DND-41 (cell line): ENCODE data around the gene ABHD15.

Source experiments
- ATAC-seq: fragments of 200-7000 bp; cut with Tn5 transposase; 3 replicates; pipeline ENCODE4 v1.9.1; 2021; ENCODE audit warnings: low read depth; ENCODE audit not compliant: insufficient read depth
- DNase-seq: peaks from one replicate; pipeline ENCODE4 v3.0.0-alpha.2; 2020
- H2AFZ ChIP-seq: 2 replicates; pipeline ENCODE4 v1.6.0; 2012; ENCODE audit warnings: low read depth, low read length
- H3K27ac ChIP-seq: 2 replicates; pipeline ENCODE4 v1.5.1; 2012; ENCODE audit warnings: low read length, inconsistent platforms
- H3K27me3 ChIP-seq: fragments of 200-600 bp; sonication (generic); 2 replicates; pipeline ENCODE4 v1.6.0; 2012; ENCODE audit warnings: low read length, mild to moderate bottlenecking, inconsistent platforms; ENCODE audit not compliant: insufficient read depth, poor library complexity
- H3K36me3 ChIP-seq: 2 replicates; pipeline ENCODE4 v1.5.1; 2012; ENCODE audit warnings: low read length, inconsistent platforms; ENCODE audit not compliant: insufficient read depth
- H3K4me1 ChIP-seq: 2 replicates; pipeline ENCODE4 v1.5.1; 2012; ENCODE audit warnings: mild to moderate bottlenecking, low read length; ENCODE audit not compliant: insufficient read depth
- H3K4me2 ChIP-seq: 2 replicates; pipeline ENCODE4 v1.6.0; 2012; ENCODE audit warnings: mild to moderate bottlenecking, moderate library complexity, low read length, inconsistent platforms; ENCODE audit not compliant: insufficient read depth
- H3K4me3 ChIP-seq, 2 experiments: fragments of 200-600 bp in 1 of 2; shearing (Covaris generic) in 1 of 2; 2 replicates each; pipeline ENCODE4 v1.5.1; 2012 to 2016; ENCODE audit warnings: inconsistent platforms in 2 of 2, low read length in 2 of 2, mild to moderate bottlenecking in 2 of 2, low read depth in 1 of 2, moderate library complexity in 1 of 2
- H3K79me2 ChIP-seq: 2 replicates; pipeline ENCODE4 v1.6.0; 2012; ENCODE audit warnings: low read length, inconsistent platforms; ENCODE audit not compliant: insufficient read depth
- H3K9ac ChIP-seq: 2 replicates; pipeline ENCODE4 v1.6.0; 2012; ENCODE audit warnings: low read depth, mild to moderate bottlenecking, inconsistent platforms, low read length, moderate library complexity
- H3K9me3 ChIP-seq: 2 replicates; pipeline ENCODE4 v1.5.1; 2012; ENCODE audit warnings: low read length, moderate library complexity, mild to moderate bottlenecking, inconsistent platforms; ENCODE audit not compliant: insufficient read depth, severe bottlenecking
- H4K20me1 ChIP-seq: 2 replicates; pipeline ENCODE4 v1.6.0; 2012; ENCODE audit warnings: low read length; ENCODE audit not compliant: insufficient read depth
- EZH2 ChIP-seq: IDR thresholded peaks from 3 replicates; pipeline ENCODE4 v1.6.1; 2012; ENCODE audit warnings: borderline replicate concordance, low read depth, mild to moderate bottlenecking, moderate library complexity, low read length, inconsistent platforms; ENCODE audit not compliant: severe bottlenecking
- TF ChIP-seq, protein P1 (sequence below): IDR thresholded peaks from 2 replicates; pipeline ENCODE4 v1.5.1; 2012; ENCODE audit warnings: borderline replicate concordance, low read length, moderate library complexity, mild to moderate bottlenecking; ENCODE audit not compliant: poor library complexity, severe bottlenecking; ENCODE audit errors: extremely low read depth

Gene ABHD15

GRCh38 chr17:29582772-29583171 is 15.9 kb upstream of the ABHD15 start:
- Histone ChIP-seq H3K27me3 (no peaks in the 10 kb centered on the region), H4K20me1 (peaks cover 81% of the 10 kb centered on the region), H3K4me2 (no peak overlapping the region), H3K27ac (no peak overlapping the region), H2AFZ (no peak overlapping the region), H3K79me2 (peaks cover 58% of the 10 kb centered on the region), H3K36me3 (peaks cover 60% of the 10 kb centered on the region), H3K9ac (no peak overlapping the region), H3K4me1 (peaks cover 21% of the 10 kb centered on the region), H3K4me3 (no peak overlapping the region), H3K9me3 (no peaks in the 10 kb centered on the region)
- ATAC-seq (no peak), DNase-seq (no peak)
- TF ChIP-seq, protein P1, sequence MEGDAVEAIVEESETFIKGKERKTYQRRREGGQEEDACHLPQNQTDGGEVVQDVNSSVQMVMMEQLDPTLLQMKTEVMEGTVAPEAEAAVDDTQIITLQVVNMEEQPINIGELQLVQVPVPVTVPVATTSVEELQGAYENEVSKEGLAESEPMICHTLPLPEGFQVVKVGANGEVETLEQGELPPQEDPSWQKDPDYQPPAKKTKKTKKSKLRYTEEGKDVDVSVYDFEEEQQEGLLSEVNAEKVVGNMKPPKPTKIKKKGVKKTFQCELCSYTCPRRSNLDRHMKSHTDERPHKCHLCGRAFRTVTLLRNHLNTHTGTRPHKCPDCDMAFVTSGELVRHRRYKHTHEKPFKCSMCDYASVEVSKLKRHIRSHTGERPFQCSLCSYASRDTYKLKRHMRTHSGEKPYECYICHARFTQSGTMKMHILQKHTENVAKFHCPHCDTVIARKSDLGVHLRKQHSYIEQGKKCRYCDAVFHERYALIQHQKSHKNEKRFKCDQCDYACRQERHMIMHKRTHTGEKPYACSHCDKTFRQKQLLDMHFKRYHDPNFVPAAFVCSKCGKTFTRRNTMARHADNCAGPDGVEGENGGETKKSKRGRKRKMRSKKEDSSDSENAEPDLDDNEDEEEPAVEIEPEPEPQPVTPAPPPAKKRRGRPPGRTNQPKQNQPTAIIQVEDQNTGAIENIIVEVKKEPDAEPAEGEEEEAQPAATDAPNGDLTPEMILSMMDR, result no peak
- no peak for TF ChIP-seq EZH2

GRCh38 chr17:29582254-29582765 is 15.5 kb upstream of the ABHD15 start:
- H4K20me1 ChIP-seq, result peaks cover 79% of the 10 kb centered on the region
- no peak overlapping the region for H3K4me3 ChIP-seq
- H3K79me2 ChIP-seq, result peaks cover 54% of the 10 kb centered on the region
- ATAC-seq (no peak), DNase-seq (no peak)
- no peaks in the 10 kb centered on the region for H3K27me3 ChIP-seq
- peaks cover 65% of the 10 kb centered on the region for H3K36me3 ChIP-seq
- H3K9me3 ChIP-seq, result no peaks in the 10 kb centered on the region
- H3K27ac ChIP-seq, result no peak overlapping the region
- TF ChIP-seq, protein P1, result no peak
- no peak for TF ChIP-seq EZH2
- H3K4me1 ChIP-seq, result peaks cover 16% of the 10 kb centered on the region
- no peak overlapping the region for H3K4me2 ChIP-seq
- H2AFZ ChIP-seq, result no peak overlapping the region
- H3K9ac ChIP-seq, result no peak overlapping the region

GRCh38 chr17:29581583-29582253 is 14.9 kb upstream of the ABHD15 start:
- H3K36me3 ChIP-seq, result peaks cover 71% of the 10 kb centered on the region
- H3K27me3 ChIP-seq, result no peaks in the 10 kb centered on the region
- H3K4me1 ChIP-seq, result peaks cover 10% of the 10 kb centered on the region
- H3K79me2 ChIP-seq, result peaks cover 48% of the 10 kb centered on the region
- H3K27ac ChIP-seq, result no peak overlapping the region
- DNase-seq, result no peak
- no peak overlapping the region for H3K4me2 ChIP-seq
- TF ChIP-seq, protein P1, result no peak
- no peak for TF ChIP-seq EZH2
- H3K9me3 ChIP-seq, result no peaks in the 10 kb centered on the region
- no peak overlapping the region for H3K4me3 ChIP-seq
- H2AFZ ChIP-seq, result no peak overlapping the region
- no peak for ATAC-seq
- H4K20me1 ChIP-seq, result peaks cover 73% of the 10 kb centered on the region
- no peak overlapping the region for H3K9ac ChIP-seq
